ENCODE measurements around the gene ATP11B.

The ATP11B gene

DNA sequence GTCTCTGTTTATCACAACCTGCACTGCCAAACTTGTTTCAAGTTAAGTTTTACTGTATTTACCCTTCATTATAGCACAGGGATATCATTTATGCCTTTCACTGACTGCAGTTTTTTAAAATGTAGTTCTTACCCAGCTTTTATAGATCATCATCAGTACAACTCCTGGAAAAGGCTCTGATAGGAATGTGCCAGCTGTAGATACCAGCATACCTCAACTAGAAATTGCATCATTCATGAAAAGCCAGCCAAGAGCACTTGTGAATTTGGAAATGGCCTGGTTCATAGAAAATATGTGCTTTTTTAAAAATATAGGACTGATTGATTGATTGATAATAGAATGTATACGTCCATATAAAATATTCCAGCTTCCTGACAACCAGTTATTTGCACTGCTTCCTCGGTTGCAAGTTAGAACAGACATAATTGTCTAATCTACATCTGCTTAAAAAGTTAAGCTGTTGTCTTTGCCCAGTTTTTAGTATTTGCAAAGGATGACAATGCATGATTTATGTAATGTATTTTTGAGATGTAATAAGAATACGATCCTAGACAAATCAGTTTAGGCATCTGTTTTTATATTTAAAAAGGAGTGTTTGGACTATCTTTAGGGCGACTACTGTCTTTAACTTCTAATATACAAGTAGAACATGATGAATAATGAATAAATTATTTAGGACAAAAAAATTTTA is 128.5 kb downstream of the ATP11B start:
- no peak overlapping the region for H3K4me3 ChIP-seq (IDR thresholded peaks at IDR 0.05; ENCODE audit: insufficient read depth, low read depth, low read length)
- no peaks in the 10 kb centered on the region for H3K79me2 ChIP-seq (ENCODE audit: insufficient read depth, low read depth)
- no peaks in the 10 kb centered on the region for H3K27me3 ChIP-seq (ENCODE audit: insufficient read depth, low read depth)
- H3K36me3 ChIP-seq (ENCODE audit: insufficient read depth) = no peaks in the 10 kb centered on the region
- no peak overlapping the region for H3K4me2 ChIP-seq
- H3K9ac ChIP-seq = no peak overlapping the region
- peaks cover 47% of the 10 kb centered on the region for H3K4me1 ChIP-seq (ENCODE audit: low read depth, poor library complexity, severe bottlenecking)
- no peak for TF ChIP-seq CTCF (conservative IDR thresholded peaks at IDR 0.05; ENCODE audit: low read depth, low read length)
- no peak overlapping the region for H2AFZ ChIP-seq (ENCODE audit: low read depth)
- no peak overlapping the region for H3K27ac ChIP-seq
- no peaks in the 10 kb centered on the region for H4K20me1 ChIP-seq (ENCODE audit: insufficient read depth)

- H3K4me2 ChIP-seq = peak overlapping the region; percentile 83
- H3K27ac ChIP-seq = peak overlapping the region; percentile 87
- no peaks in the 10 kb centered on the region for H3K27me3 ChIP-seq (ENCODE audit: insufficient read depth, low read depth)
Measured at GRCh38 chr3:182925330-182925943, 132.1 kb downstream of the ATP11B start.

GRCh38 chr3:182925944-182926337 is 132.6 kb downstream of the ATP11B start:
- H3K27me3 ChIP-seq (ENCODE audit: insufficient read depth, low read depth) = no peaks in the 10 kb centered on the region
- H3K9ac ChIP-seq = peak overlapping the region; percentile 25
- H3K4me1 ChIP-seq (ENCODE audit: low read depth, poor library complexity, severe bottlenecking) = peaks cover 53% of the 10 kb centered on the region
- H3K79me2 ChIP-seq (ENCODE audit: insufficient read depth, low read depth) = no peaks in the 10 kb centered on the region
- H4K20me1 ChIP-seq (ENCODE audit: insufficient read depth) = no peaks in the 10 kb centered on the region
- peak overlapping the region; percentile 83 for H3K4me2 ChIP-seq
- no peak for TF ChIP-seq CTCF (conservative IDR thresholded peaks at IDR 0.05; ENCODE audit: low read depth, low read length)
- no peak overlapping the region for H3K4me3 ChIP-seq (IDR thresholded peaks at IDR 0.05; ENCODE audit: insufficient read depth, low read depth, low read length)
- peak overlapping the region; percentile 87 for H3K27ac ChIP-seq
- H2AFZ ChIP-seq (ENCODE audit: low read depth) = peak overlapping the region; percentile 48
- no peaks in the 10 kb centered on the region for H3K36me3 ChIP-seq (ENCODE audit: insufficient read depth)

More at GRCh38 chr3:182925330-182925943, 132.1 kb downstream of the ATP11B start:
- Histone ChIP-seq H3K79me2 (ENCODE audit: insufficient read depth, low read depth) (no peaks in the 10 kb centered on the region), H4K20me1 (ENCODE audit: insufficient read depth) (no peaks in the 10 kb centered on the region), H3K4me1 (ENCODE audit: low read depth, poor library complexity, severe bottlenecking) (peaks cover 53% of the 10 kb centered on the region), H3K36me3 (ENCODE audit: insufficient read depth) (no peaks in the 10 kb centered on the region), H3K9ac (peak overlapping the region; percentile 25), H2AFZ (ENCODE audit: low read depth) (peak overlapping the region; percentile 48), H3K4me3 (IDR thresholded peaks at IDR 0.05; ENCODE audit: insufficient read depth, low read depth, low read length) (no peak overlapping the region)
- TF ChIP-seq CTCF (conservative IDR thresholded peaks at IDR 0.05; ENCODE audit: low read depth, low read length) = no peak

GRCh38 chr3:182935803-182936202 is 142.5 kb downstream of the ATP11B start:
- Histone ChIP-seq H3K4me2 (no peak overlapping the region), H3K27ac (no peak overlapping the region), H3K4me1 (ENCODE audit: low read depth, poor library complexity, severe bottlenecking) (peaks cover 24% of the 10 kb centered on the region), H3K36me3 (ENCODE audit: insufficient read depth) (no peaks in the 10 kb centered on the region), H3K27me3 (ENCODE audit: insufficient read depth, low read depth) (no peaks in the 10 kb centered on the region), H3K9ac (no peak overlapping the region), H3K79me2 (ENCODE audit: insufficient read depth, low read depth) (no peaks in the 10 kb centered on the region), H3K4me3 (IDR thresholded peaks at IDR 0.05; ENCODE audit: insufficient read depth, low read depth, low read length) (no peak overlapping the region), H2AFZ (ENCODE audit: low read depth) (no peak overlapping the region), H4K20me1 (ENCODE audit: insufficient read depth) (no peaks in the 10 kb centered on the region)
- TF ChIP-seq CTCF (conservative IDR thresholded peaks at IDR 0.05; ENCODE audit: low read depth, low read length) = no peak
